ENCODE results near the gene COPB2.

Gene COPB2

DNA sequence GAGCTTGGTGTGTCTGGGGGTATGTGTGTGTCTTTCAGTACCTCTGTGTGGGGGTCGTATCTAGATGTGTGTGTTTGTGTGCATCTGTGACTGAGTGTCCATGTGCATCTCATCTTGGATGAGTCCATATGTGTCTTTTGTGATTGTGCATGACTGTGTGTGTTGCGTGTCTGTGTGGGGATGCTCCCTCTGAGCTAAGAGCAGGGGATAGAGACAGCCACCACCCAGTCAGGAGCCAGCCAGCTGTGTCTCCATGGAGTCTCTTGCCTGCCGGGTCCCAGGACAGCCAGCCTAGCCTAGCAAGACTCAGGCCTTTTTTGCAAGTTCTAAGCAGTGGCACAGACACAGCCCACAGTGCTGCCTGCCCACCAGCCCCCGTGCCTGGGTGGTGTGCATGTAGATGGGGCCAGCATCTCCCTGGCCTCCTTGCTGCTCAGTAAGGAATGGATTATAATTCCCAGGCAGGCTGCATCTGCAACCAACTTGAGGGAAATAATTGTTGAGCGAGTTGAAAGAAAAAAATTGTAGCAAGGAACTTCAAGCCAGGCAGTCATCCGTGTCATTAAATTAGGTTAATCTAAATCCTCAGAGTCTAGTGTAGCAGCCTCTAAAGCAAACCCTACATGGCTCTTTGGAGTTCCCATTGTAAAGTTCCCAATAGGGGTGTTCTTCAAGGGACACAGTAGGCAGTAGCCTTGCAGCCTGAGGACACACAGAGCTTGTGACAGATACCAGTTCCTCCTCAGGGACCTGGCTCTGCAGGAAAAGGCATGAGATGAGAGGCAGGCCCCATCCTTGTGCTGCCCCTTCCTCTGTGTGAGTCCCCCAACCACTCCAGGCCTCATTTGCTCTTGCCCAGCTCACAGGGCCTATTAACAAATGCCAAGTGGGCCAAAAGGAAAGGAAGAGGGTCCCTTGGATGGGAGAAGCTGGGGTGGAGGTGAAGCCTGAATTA lies 81.6 kb downstream of the COPB2 start:
- no peak for DNase-seq (ENCODE audit: low spot score)
